Activated T-cell treated with anti-CD3 and anti-CD28 coated beads, Interleukin-2, amount 50 U/mL, for 24 hours (primary cell): Measurements from ENCODE around the gene PDE11A.

Experiments used
- DNase-seq: peaks from one replicate; pipeline ENCODE4 v3.0.0-alpha.2; 2020
- H3K27ac Mint-ChIP-seq: 2 replicates; pipeline ENCODE4 v1.8.0; 2020; ENCODE audit warnings: mild to moderate bottlenecking, mixed read lengths
- H3K27me3 Mint-ChIP-seq: 2 replicates; pipeline ENCODE4 v1.8.0; 2020; ENCODE audit warnings: mixed read lengths
- H3K36me3 Mint-ChIP-seq: 2 replicates; pipeline ENCODE4 v1.8.0; 2020; ENCODE audit warnings: low read depth, mixed read lengths
- H3K4me1 Mint-ChIP-seq: 2 replicates; pipeline ENCODE4 v1.8.0; 2020; ENCODE audit warnings: low read depth, mixed read lengths
- H3K4me3 Mint-ChIP-seq: 2 replicates; pipeline ENCODE4 v1.8.0; 2020; ENCODE audit warnings: mild to moderate bottlenecking, moderate library complexity, mixed read lengths
- H3K9me3 Mint-ChIP-seq: 2 replicates; pipeline ENCODE4 v1.8.0; 2020; ENCODE audit warnings: mixed read lengths

The PDE11A gene

DNA sequence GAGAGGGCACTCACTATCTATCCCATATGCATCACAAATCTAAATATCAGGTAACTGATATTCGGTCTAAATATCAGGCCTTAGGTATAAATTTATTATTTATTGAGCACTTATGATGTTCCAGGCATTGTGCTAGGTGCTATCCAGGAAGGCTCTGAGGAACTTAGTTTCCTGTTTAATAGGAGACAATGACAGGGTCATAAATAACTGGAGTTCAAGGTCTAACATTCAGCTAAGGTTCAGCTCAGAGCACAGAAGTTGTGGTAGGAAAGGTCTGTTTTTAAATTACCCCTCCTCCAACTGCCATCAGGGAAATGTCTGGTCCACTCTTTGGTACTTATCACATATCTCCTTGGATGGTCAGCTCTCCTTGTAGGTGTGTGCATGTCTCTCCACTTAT, 486.4 kb downstream of the PDE11A start:
- H3K9me3 Mint-ChIP-seq, result no peaks in the 10 kb centered on the region
- peaks cover 12% of the 10 kb centered on the region for H3K27me3 Mint-ChIP-seq

DNA sequence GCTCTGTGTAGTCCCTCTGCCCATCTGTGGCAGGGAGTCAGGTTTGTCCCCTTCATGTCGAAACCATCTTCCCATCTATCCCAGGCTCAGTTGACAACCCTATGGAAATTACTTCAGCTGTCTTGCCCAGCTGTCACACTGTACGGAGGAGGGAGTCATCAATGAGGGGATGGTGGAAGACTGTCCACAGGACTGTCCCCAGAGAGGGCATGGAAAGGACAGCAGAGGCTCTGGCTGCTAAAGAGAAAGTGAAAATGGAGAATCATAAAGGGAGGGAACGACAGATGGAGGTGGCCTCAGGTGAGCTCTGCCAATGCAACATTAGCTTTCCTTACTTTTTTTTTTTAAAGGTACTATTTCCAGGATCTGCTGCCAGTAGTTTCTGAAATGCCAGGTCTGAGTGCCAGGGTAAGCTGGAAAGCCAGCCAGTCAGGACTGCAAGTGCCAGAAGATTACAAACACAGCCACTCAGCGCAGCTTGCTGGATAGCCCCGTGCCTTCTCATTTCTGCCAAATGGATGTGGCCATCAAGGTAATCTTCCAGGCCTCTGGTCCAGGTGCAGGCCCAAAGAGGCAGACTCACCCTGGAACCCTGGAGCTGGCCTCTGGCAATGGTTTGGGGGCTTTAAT, 487.2 kb downstream of the PDE11A start:
- no peak overlapping the region for H3K27ac Mint-ChIP-seq
- H3K4me1 Mint-ChIP-seq, result no peaks in the 10 kb centered on the region
- no peaks in the 10 kb centered on the region for H3K36me3 Mint-ChIP-seq
- peaks cover 9% of the 10 kb centered on the region for H3K27me3 Mint-ChIP-seq
- no peak for DNase-seq
- no peak overlapping the region for H3K4me3 Mint-ChIP-seq
- H3K9me3 Mint-ChIP-seq, result no peaks in the 10 kb centered on the region

More for the DNA sequence above, 486.4 kb downstream of the PDE11A start:
- Mint-ChIP-seq H3K36me3 (no peaks in the 10 kb centered on the region), H3K4me3 (no peak overlapping the region), H3K27ac (no peak overlapping the region), H3K4me1 (no peaks in the 10 kb centered on the region)
- no peak for DNase-seq

DNA sequence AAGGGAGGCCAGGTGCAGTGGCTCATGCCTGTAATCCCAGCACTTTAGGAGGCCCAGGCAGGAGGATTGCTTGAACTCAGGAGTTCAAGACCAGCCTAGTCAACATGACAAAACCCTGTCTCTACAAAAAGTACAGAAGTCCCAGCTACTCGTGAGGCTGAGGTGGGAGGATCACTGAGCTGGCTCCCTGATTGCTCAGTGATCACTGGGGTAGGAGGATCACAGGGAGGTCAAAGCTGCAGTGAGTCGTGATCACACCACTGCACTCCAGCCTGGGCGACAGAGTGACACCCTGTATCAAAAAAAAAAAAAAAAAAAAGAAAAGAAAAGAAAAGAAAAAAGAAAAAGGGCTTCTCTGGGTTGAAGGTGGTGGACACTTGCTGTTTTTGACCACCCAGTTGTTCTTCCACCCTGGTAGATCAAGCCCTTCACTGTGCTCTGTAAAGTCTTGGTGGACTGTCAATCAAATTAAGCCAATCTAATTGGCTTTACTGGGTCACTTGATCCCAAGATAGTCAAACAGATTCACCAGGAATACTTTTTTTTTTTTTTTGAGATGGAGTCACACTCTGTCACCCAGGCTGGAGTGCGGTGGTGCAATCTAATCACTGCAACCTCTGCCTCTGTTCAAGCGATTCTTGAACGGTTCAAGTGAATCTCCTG, 488.4 kb downstream of the PDE11A start:
- H3K36me3 Mint-ChIP-seq, result no peaks in the 10 kb centered on the region
- H3K27ac Mint-ChIP-seq, result no peak overlapping the region
- no peak overlapping the region for H3K4me3 Mint-ChIP-seq
- no peak for DNase-seq
- peaks cover 3% of the 10 kb centered on the region for H3K27me3 Mint-ChIP-seq
- no peaks in the 10 kb centered on the region for H3K4me1 Mint-ChIP-seq
- no peaks in the 10 kb centered on the region for H3K9me3 Mint-ChIP-seq

- Mint-ChIP-seq H3K9me3 (no peaks in the 10 kb centered on the region), H3K4me3 (no peak overlapping the region), H3K27me3 (peaks cover 2% of the 10 kb centered on the region), H3K36me3 (no peaks in the 10 kb centered on the region), H3K27ac (no peak overlapping the region), H3K4me1 (no peaks in the 10 kb centered on the region)
- DNase-seq, result no peak
Measured at GRCh38 chr2:177582000-177582399, 490.6 kb downstream of the PDE11A start.

DNA sequence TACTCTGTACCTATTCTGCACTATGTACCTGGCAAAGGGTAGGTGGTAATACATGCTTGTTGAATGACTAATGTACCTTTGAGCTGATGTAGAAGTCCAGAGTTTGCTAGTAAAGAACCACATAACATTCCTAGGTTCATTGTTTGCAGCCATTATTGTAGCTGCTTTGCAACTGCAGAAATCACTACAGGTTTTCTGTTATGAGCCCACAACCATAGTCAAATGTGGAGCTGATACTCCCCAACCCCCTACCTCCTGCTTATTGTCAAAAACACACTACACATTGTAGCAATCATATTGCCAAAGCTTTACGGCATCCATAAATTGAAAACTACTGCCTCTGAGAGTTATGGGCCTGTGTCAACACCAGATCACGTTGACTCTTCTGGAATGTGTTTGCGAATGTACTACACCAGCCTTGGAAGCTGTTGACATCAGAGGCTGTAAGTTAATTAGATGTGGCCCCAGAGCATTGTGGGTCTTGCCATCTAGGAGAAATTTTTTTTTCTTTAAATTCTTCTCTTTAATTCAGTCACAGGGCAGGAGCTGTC, 493.0 kb downstream of the PDE11A start:
- H3K36me3 Mint-ChIP-seq, result no peaks in the 10 kb centered on the region
- no peak overlapping the region for H3K27ac Mint-ChIP-seq
- H3K27me3 Mint-ChIP-seq, result peaks cover 2% of the 10 kb centered on the region
- no peak overlapping the region for H3K4me3 Mint-ChIP-seq
- H3K9me3 Mint-ChIP-seq, result no peaks in the 10 kb centered on the region
- H3K4me1 Mint-ChIP-seq, result no peaks in the 10 kb centered on the region
- no peak for DNase-seq

DNA sequence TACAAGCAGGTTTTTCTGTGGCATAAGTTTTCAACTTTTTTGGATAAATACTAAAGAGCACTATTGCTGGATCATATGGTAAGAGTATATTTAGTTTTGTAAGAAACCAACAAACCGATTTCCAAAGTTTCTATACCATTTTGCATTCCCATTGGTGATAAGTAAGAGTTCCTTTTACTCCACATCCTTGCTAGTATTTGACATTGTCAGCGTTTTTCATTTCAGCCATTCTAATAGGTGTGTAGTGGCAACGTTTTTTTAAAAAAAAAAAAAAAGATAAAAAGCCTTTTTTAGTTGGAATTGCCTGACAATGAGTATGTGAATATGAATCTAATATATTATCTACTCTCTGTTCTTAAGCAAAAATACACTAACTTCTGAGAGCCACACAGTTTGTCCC, 494.1 kb downstream of the PDE11A start:
- no peak for DNase-seq
- H3K36me3 Mint-ChIP-seq, result no peaks in the 10 kb centered on the region
- H3K4me3 Mint-ChIP-seq, result no peak overlapping the region

GRCh38 chr2:177577075-177577474, 495.5 kb downstream of the PDE11A start:
- H3K27me3 Mint-ChIP-seq, result peaks cover 2% of the 10 kb centered on the region
- H3K4me1 Mint-ChIP-seq, result no peaks in the 10 kb centered on the region
- no peaks in the 10 kb centered on the region for H3K9me3 Mint-ChIP-seq
- H3K36me3 Mint-ChIP-seq, result no peaks in the 10 kb centered on the region
- no peak overlapping the region for H3K4me3 Mint-ChIP-seq
- DNase-seq, result no peak
- H3K27ac Mint-ChIP-seq, result no peak overlapping the region

More for the DNA sequence above, 494.1 kb downstream of the PDE11A start:
- Mint-ChIP-seq H3K9me3 (no peaks in the 10 kb centered on the region), H3K27ac (no peak overlapping the region), H3K4me1 (no peaks in the 10 kb centered on the region), H3K27me3 (peaks cover 2% of the 10 kb centered on the region)

DNA sequence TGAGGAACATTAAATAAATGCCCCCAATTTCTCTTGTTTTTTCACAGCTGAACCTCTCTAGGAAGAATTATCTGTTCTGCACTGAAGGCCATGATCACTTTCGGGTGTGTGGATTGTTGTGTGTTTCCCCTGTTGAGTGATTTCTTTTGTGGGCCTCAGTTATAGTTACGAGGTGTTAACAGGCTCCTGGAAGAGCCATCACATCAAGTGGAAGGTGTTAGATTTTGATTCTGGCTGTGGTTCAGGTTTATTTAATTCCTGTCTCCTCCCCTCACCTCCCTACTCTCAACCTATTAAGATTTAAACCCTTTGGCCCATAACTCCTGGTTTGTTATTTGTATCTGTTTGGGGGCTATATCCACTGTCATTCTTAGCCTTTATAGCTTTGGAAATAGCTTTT, 497.2 kb downstream of the PDE11A start:
- no peak for DNase-seq
- Mint-ChIP-seq H3K36me3 (no peaks in the 10 kb centered on the region), H3K9me3 (no peaks in the 10 kb centered on the region), H3K4me3 (no peak overlapping the region), H3K27ac (no peak overlapping the region), H3K27me3 (peaks cover 4% of the 10 kb centered on the region), H3K4me1 (no peaks in the 10 kb centered on the region)

DNA sequence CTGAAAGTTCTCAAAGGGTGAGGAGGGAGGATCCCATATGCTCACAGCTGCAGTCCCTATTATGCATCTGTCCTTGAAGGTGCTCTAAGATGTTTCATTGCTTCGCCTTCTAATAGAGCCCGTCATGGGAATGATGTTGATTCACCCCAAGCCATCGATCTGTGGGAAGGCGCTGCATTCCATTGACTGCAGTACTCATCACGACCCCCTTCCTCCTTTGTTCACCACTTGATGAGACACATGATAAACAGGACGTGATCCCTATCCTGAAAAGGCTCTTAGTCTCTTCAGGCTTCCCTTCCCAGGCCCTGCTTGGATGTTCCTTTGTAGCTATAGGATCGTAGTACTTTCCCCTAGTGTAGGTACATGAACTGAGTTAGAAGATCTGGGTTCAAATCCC, 498.2 kb downstream of the PDE11A start:
- Mint-ChIP-seq H3K27me3 (peaks cover 4% of the 10 kb centered on the region), H3K4me1 (no peaks in the 10 kb centered on the region), H3K27ac (no peak overlapping the region), H3K36me3 (no peaks in the 10 kb centered on the region), H3K4me3 (no peak overlapping the region), H3K9me3 (no peaks in the 10 kb centered on the region)
- DNase-seq, result no peak
